ENCODE results near the gene EMILIN2. TPM values are rescaled to one million over a fixed set of nuclear protein-coding genes. Genes with fewer than 3 reads are reported as not detected.
A peak's percentile ranks its signal among the peaks of the same experiment; 100 is the strongest.
"Not testable (repeated sequence)": the region's sequence is repeated elsewhere in the genome, so short reads cannot be mapped to it uniquely, and the experiment has no call there.

Gene EMILIN2
- total RNA-seq, 3 donors from 2014 or later (not counting 1 experiment from before 2014, with no cell fraction given), result 8.4 to 25.6 (median 9.8) TPM

DNA sequence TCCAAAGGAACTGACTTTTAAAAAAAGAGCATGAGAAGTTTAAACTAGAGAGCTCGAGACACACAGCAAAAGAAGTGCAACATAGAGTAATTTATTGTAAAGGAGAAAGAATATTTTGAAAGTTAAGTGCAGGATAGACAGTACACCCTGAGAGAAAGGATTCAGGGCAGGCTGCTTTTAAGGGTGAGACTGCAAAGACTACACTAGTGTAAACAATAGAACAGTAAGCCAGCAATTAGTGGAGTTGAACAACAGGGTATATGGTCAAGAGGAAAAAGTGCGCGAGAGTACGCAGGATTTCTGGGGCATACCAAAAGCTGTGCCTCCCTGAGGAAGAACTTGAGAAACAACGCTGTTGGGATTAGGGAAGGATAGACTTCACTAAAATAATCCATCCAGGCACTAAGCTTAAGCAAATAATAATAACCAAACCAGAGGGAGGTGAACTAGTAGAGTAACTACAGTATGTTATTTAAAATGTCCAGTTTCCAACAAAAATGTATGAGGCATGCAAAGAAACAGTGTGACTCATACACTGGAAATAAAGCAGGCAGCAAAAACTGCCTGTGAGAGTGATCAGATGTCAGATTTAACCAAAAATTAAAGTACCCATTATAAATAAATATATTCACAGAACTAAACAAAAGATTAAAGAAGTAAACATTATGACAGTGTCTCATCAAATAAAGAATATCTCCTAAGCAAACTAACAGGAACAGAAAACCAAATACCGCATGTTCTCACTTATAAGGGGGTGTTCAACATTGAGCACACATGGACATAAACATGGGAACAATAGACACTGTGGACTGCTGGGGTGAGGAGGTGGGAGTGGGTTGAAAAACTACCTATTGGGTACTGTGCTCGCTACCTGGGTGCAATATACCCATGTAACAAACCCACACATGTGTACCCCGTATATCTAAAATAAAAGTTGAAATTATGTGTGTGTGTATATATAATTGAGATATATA lies 40.5 kb upstream of the EMILIN2 start:
- Mint-ChIP-seq H3K4me1 (peaks cover 0 to 5% of the 10 kb centered on the region in 2 donors), H3K4me3 (no peak overlapping the region), H3K36me3 (peaks cover 3% of the 10 kb centered on the region), H3K27ac (peak overlapping the region; percentile 6 to 7), H3K27me3 (ENCODE audit: low read depth in 2 of 2) (no peaks in the 10 kb centered on the region), H3K9me3 (peaks cover 2% of the 10 kb centered on the region in 2 donors)
- Histone ChIP-seq H3K4me3 (ENCODE audit: low read length) (no peak overlapping the region), H3K4me1 (ENCODE audit: control insufficient read depth, insufficient read depth, low read length) (no peaks in the 10 kb centered on the region), H3K36me3 (ENCODE audit: control insufficient read depth, insufficient read depth, low read length) (peaks cover 31% of the 10 kb centered on the region), H3K27ac (ENCODE audit: low read length) (no peak overlapping the region), H3K9me3 (ENCODE audit: control insufficient read depth, insufficient read depth, low read length) (peaks cover 5% of the 10 kb centered on the region), H3K27me3 (ENCODE audit: control insufficient read depth, insufficient read depth, low read length) (no peaks in the 10 kb centered on the region)
- intact Hi-C loops (cut with micrococcal nuclease), result no loop called here
- DNase-seq (no peak), ATAC-seq (no peak)
- TF ChIP-seq, protein P1, sequence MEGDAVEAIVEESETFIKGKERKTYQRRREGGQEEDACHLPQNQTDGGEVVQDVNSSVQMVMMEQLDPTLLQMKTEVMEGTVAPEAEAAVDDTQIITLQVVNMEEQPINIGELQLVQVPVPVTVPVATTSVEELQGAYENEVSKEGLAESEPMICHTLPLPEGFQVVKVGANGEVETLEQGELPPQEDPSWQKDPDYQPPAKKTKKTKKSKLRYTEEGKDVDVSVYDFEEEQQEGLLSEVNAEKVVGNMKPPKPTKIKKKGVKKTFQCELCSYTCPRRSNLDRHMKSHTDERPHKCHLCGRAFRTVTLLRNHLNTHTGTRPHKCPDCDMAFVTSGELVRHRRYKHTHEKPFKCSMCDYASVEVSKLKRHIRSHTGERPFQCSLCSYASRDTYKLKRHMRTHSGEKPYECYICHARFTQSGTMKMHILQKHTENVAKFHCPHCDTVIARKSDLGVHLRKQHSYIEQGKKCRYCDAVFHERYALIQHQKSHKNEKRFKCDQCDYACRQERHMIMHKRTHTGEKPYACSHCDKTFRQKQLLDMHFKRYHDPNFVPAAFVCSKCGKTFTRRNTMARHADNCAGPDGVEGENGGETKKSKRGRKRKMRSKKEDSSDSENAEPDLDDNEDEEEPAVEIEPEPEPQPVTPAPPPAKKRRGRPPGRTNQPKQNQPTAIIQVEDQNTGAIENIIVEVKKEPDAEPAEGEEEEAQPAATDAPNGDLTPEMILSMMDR (IDR thresholded peaks at IDR 0.05), result no peak
- WGBS (ENCODE audit: insufficient coverage), result 96% methylated on average over 5 of the region's 8 CpGs

DNA sequence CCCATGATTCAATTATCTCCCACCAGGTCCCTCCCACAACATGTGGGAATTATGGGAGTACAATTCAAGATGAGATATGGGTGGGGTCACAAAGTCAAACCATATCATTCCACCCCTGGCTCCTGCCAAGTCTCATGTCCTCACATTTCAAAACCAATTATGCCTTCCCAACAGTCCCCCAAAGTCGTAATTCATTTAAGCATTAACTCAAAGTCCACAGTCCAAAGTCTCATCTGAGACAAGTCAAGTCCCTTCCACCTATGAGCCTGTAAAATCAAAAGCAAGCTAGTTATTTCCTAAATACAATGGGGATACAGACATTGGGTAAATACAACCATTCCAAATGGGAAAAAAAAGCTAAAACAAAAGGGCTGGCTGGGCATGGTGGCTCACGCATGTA lies 38.2 kb upstream of the EMILIN2 start:
- peaks cover 15% of the 10 kb centered on the region for H3K36me3 Mint-ChIP-seq
- DNase-seq; H3K9me3 ChIP-seq (ENCODE audit: control insufficient read depth, insufficient read depth, low read length); H3K27ac ChIP-seq (ENCODE audit: low read length); H3K4me1 ChIP-seq (ENCODE audit: control insufficient read depth, insufficient read depth, low read length); H3K4me1 Mint-ChIP-seq; H3K27me3 ChIP-seq (ENCODE audit: control insufficient read depth, insufficient read depth, low read length); H3K4me3 ChIP-seq (ENCODE audit: low read length); intact Hi-C loops (cut with micrococcal nuclease); H3K27ac Mint-ChIP-seq; H3K4me3 Mint-ChIP-seq; ATAC-seq; H3K27me3 Mint-ChIP-seq (ENCODE audit: low read depth in 2 of 2); H3K9me3 Mint-ChIP-seq: not testable (repeated sequence)
- WGBS (ENCODE audit: insufficient coverage), result 98% methylated on average over 2 of the region's 2 CpGs
- H3K36me3 ChIP-seq (ENCODE audit: control insufficient read depth, insufficient read depth, low read length), result peaks cover 16% of the 10 kb centered on the region

DNA sequence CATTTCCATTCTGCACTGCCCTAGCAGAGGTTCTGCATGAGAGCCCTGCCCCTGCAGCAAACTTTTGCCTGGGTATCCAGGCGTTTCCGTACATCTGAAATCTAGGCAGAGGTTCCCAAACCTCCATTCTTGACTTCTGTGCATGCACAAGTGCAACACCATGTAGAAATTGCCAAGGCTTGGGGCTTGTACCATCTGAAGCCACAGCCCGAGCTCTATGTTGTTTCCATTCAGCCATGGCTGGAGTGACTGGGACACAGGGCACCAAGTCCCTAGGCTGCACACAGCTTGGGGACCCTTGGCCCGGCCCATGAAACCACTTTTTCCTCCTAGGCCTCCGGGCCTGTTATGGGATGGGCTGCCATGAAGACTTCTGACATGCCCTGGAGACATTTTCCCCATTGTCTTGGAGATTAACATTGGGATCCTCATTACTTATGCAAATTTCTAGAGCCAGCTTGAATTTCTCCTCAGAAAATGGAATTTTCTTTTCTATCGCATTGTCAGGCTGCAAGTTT lies 37.1 kb upstream of the EMILIN2 start:
- H3K36me3 Mint-ChIP-seq, result peaks cover 16% of the 10 kb centered on the region
- H3K4me3 Mint-ChIP-seq, ATAC-seq: not testable (repeated sequence)

DNA sequence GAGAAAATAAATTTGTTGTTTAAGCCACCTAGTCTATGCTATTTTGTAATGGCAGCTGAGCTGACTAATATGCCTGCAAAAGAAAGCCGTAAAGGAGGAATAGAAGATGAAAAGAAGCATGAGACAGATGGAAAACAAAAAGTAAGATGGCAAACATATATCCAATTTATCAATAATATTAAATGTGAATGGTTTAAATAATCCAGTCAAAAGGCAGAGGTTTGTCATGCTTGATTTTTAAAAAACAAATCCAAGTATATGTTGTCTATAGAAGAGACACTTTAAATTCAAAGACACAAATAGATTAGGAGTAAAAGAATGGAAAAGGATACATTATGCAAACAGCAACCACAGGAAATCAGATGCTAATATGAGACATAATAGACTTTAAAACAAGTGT lies 35.4 kb upstream of the EMILIN2 start:
- TF ChIP-seq, protein P1 (IDR thresholded peaks at IDR 0.05), result no peak
- H3K27me3 Mint-ChIP-seq (ENCODE audit: low read depth in 2 of 2), result peaks cover 0 to 3% of the 10 kb centered on the region in 2 donors
- peaks cover 5% of the 10 kb centered on the region for H3K9me3 ChIP-seq (ENCODE audit: control insufficient read depth, insufficient read depth, low read length)
- H3K27ac ChIP-seq (ENCODE audit: low read length), result no peak overlapping the region
- H3K36me3 Mint-ChIP-seq, result peaks cover 20% of the 10 kb centered on the region
- ATAC-seq (no peak), DNase-seq (no peak)
- H3K27me3 ChIP-seq (ENCODE audit: control insufficient read depth, insufficient read depth, low read length), result no peaks in the 10 kb centered on the region
- no peak overlapping the region for H3K27ac Mint-ChIP-seq
- H3K36me3 ChIP-seq (ENCODE audit: control insufficient read depth, insufficient read depth, low read length), result no peaks in the 10 kb centered on the region
- H3K4me3 Mint-ChIP-seq, result no peak overlapping the region
- H3K9me3 Mint-ChIP-seq, result peaks cover 7 to 16% of the 10 kb centered on the region in 2 donors
- no CpG with 5 or more reads among the region's 1 CpG for WGBS (ENCODE audit: insufficient coverage)
- intact Hi-C loops (cut with micrococcal nuclease), result no loop called here
- no peaks in the 10 kb centered on the region for H3K4me1 Mint-ChIP-seq
- no peak overlapping the region for H3K4me3 ChIP-seq (ENCODE audit: low read length)
- no peaks in the 10 kb centered on the region for H3K4me1 ChIP-seq (ENCODE audit: control insufficient read depth, insufficient read depth, low read length)

More for the DNA sequence above, 37.1 kb upstream of the EMILIN2 start:
- H3K27ac Mint-ChIP-seq; intact Hi-C loops (cut with micrococcal nuclease); H3K4me1 Mint-ChIP-seq; H3K27me3 Mint-ChIP-seq (ENCODE audit: low read depth in 2 of 2); H3K4me1 ChIP-seq (ENCODE audit: control insufficient read depth, insufficient read depth, low read length); H3K9me3 ChIP-seq (ENCODE audit: control insufficient read depth, insufficient read depth, low read length); H3K27me3 ChIP-seq (ENCODE audit: control insufficient read depth, insufficient read depth, low read length); H3K36me3 ChIP-seq (ENCODE audit: control insufficient read depth, insufficient read depth, low read length); DNase-seq; H3K4me3 ChIP-seq (ENCODE audit: low read length); H3K27ac ChIP-seq (ENCODE audit: low read length): not testable (repeated sequence)
- H3K9me3 Mint-ChIP-seq, result peaks cover 7 to 11% of the 10 kb centered on the region in 2 donors
- WGBS (ENCODE audit: insufficient coverage), result 87% methylated on average over 6 of the region's 6 CpGs
